GM18508 (cell line): ENCODE measurements around the gene ANO3.
"Not testable (repeated sequence)": the region's sequence is repeated elsewhere in the genome, so short reads cannot be mapped to it uniquely, and the experiment has no call there.

Experiments
- ATAC-seq: cut with Tn5 transposase; IDR thresholded peaks from one replicate; pipeline ENCODE4 v1.9.1; 2021; ENCODE audit warnings: moderate number of reproducible peaks; ENCODE audit not compliant: insufficient read depth, unreplicated experiment

The ANO3 gene

DNA sequence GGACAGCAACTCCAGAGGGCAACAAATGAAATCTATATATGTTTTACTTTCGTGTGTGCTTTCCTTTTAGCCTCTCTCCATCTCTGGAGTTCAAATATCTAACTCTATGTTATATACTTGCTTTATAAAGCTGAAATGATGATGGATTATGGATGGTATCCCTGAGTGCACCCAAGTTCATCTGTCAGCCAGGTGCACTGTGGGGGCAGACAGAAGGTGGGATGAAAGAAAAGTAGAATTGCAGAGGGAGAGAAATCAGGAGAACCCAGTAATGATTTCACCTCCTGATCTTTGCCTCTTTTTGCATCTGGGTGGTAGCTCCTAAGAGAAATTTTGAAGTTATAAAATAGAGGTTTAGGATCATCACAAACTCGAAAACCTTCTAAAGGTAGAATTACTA is 237.7 kb downstream of the ANO3 start:
- no peak for ATAC-seq

DNA sequence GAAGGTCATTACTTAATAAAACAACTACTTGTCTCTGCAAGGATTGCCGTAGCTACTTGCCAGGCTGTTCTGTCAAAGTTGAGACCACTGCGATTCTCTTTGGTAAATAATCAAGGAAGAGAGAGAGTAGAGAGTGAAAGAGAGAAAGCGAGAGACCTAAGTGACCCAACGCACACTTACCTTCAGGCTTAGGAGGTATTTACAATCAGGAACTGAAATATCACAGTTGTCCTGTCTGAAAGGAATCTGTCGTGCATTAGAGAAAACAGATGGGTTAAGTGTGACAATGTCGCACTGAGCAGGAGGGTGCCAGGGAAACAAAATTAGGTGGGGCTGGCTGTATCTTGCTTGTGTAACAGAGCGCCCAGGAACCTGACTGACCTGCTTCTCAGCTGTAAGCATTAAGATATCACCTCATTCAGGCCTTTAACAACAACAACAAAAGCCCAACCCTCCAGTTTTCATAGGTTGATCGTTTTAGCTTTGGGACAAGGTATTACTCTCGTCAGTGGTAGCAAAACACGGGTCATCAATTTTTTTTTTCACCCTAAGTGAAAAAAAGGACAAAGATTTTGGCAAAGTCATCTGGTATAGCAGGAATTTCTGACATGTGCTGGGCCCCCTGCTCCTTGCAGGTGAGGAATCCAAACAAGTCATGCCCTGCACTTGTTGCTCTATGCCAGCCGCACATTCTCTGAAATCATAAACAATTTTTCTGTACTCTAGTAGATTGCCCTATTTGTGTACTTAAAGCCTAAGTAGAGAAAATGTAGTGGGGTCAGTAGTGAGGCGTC is 240.1 kb downstream of the ANO3 start, which contains the start of gene MUC15:
Gene MUC15 (minus strand): TSS at position 403 of the 794 bp plus-strand sequence. CDS start 5,169 bp downstream, outside the sequence.
- no peak for ATAC-seq

DNA sequence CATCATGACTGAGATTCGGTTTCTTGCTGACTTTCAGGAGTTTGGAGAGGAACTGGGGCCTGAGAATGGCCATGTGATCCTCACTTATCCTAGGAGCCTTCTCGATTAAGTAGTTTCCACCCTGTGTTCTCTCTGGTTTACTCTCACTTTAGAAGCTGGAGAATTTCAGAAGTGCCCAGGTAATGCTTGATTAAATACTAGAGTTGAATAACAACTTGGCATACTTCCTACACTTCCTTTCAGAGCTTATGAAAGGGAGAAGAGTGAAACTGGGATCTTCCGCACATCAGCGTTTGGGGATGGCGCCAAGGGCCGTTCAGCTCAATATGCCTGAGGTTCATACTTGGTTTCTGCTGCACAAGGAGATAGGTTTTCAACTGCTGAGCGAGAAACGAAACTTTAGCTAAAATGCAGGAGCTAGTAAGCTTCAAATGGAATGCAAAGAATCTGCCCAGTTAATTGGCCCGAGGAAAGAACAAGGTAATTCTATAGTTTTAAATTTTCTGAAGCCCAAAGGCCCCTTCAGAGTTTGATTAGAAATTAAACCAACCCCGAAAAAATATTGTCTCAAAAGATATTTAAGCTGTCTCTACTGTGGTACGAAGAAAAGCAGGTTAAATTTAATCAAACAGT is 241.0 kb downstream of the ANO3 start:
- ATAC-seq: no peak

DNA sequence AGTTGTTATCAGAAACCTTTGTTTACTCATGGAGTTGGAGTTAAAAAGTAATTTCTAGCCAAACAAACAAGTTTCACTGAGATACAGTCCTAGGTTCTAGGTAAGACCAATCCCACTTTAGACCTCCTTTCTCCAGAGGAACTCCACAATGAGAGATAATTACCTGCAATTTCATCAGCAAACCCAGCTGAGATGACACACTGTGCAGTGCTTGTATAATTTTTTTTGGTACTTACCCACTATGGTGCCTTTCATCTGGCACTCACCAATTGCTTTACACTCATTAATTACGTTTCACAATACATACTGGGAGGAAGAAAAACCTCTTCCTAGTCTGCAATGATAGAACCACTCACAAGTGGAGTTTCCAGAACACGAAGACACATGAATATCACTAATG is 242.0 kb downstream of the ANO3 start:
- ATAC-seq: no peak

DNA sequence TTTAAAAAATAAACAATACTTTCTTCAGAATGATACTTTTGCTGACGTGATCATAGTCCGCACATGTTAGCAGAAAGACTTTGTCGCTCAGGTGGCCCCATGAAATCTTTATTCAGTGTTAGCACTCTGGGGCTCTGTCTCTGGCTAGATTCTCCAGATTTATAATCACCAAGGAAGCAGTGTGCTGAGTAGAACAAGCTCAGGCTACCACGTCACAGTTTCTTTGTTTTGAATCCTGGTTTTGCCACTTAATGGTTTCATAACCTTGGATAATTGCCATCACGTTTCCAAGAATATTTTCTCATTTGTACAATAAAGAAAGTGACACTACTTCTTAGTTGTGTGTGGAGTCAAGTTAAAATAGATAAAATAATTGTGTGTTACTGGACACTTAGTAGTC is 244.0 kb downstream of the ANO3 start:
- ATAC-seq: no peak

DNA sequence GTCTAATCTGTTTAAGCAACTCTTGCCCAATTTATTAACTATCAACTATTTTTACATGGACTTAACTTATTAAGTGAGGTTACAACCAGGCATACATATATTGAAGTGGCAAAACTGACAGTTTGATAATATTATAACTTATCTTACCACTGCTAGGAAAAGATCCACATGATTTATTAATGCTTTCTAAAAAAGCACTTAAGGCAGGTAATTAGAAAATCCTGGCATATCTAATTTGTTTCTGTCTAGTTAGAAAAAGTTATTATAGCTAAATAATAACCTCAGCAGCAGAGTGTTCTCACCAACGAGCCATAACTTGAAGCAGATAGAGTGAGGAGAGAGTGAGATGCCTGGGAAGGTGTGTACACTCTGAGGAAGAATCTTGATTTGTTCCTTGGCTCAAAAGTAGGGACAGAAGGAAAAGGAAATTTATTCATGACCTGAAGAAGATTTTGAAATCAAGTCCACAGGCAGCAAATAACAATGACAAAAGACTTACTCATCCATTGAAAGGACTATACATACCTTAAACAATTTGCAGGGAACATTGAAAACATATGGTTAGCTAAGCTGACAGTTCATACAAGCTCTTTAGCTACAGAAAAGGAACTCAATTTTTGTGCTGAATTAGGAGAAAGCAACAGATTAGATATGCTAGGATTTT is 247.2 kb downstream of the ANO3 start:
- no peak for ATAC-seq

DNA sequence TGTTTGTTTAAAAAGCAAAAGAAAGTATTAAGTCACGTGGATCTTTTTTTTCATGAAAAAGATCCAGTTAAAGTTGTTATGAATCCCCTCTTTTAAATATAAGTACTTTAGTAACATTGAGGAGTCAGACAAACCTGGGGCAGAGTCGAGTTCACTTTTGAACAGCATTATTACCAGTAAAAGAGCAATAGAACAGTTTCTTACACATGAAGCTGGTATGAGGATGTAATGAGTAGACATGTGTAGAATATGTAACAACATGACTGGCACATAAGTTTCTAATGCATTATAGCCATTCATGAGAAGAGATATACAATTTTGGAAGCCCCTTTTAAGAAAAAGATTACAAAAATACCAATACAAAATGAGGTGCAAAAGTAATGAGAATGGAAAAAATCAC is 247.8 kb downstream of the ANO3 start:
- ATAC-seq: no peak

DNA sequence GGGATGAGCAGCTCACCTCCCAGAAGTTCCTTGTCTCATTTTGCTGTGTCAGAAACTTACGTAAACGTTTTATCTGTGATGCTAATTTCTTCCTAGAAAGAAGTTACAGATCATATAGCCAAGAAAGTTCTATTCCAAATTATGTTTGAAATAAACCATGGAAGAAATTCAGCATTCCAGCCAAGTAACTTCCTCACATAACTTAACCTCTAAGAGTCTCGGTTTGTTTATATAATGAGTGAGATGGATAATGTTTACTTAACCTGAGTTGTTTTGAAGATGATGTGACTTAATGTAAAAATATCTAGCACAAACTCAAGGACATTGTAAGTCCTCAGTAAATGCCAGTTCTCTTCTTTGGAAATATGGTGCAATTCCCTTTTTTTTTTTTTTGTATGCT is 249.0 kb downstream of the ANO3 start:
- ATAC-seq: no peak

DNA sequence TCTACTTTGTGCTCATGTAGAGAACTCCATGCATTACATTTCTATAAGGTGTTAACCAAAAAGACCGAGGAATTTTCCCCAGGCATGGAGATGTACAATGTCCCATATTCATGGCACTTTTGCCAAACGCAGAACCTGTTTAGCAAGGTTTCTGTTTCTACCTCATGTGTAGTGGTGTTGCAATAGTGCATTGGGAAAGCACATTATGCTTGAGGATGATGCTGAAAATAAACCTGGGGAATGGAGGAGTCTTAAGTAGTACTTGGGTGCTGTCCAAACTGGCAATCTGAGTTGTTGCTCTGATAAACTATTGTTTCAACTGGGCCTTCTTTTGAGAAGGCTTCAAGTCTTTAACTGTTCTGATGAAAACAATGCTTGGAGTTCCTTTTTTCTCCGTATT is 251.6 kb downstream of the ANO3 start:
- ATAC-seq: no peak

DNA sequence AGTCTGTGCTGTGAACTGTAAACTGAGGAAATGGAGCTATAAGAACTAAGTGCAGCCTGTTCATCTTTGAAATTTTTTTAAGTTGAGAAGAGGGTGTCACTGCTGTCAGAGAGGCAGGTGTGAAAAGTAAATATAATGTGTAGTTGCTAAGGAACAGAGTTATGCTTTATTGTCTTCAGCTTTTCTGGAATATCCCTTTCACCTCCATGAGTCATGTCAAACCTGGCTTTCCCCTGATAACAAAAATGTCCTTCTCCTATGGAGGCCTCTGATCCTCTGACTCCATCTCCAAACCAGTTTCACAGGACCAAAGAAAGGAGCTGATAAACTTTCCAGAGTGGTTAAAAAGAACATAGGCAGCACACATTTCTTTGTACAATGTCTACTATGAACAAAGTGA is 252.9 kb downstream of the ANO3 start:
- no peak for ATAC-seq

DNA sequence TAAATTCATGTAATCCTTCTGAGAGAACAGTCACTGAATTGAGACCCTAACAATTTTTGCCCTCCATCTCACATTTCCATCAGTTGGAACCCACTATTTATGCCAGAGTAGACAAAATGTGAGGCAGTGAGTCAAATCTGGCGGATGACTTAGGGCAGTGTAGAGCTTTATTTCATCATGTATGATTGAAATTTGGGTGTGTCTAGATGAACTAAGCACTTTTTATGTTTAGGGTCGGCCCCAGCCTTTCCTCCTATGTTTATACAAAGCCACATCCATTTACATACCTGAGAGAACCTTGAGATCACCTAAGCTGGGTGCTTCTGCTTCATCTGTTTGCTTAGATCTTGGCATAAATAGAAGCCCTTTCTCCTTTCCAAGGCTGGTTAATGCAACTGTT is 255.1 kb downstream of the ANO3 start:
- no peak for ATAC-seq

DNA sequence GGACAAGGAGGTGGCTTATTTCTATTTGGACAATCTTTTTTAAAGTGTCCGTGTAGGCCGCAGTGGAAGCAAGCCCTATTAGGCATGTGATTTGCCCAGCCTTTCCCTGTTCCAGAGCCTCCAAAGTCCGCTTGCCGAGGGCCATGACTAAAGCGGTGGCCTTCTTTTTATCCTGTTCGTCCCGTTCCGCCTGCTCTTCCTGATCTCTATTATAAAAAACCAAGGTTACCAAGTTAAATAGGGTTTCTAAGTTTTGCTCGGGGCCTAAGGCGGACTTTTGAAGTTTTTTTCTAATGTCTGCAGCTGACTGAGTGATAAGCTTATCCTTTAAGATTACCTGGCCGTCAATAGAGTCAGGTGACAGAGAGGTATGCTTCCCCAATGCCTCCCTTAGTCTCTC is 261.8 kb downstream of the ANO3 start:
- no peak for ATAC-seq

DNA sequence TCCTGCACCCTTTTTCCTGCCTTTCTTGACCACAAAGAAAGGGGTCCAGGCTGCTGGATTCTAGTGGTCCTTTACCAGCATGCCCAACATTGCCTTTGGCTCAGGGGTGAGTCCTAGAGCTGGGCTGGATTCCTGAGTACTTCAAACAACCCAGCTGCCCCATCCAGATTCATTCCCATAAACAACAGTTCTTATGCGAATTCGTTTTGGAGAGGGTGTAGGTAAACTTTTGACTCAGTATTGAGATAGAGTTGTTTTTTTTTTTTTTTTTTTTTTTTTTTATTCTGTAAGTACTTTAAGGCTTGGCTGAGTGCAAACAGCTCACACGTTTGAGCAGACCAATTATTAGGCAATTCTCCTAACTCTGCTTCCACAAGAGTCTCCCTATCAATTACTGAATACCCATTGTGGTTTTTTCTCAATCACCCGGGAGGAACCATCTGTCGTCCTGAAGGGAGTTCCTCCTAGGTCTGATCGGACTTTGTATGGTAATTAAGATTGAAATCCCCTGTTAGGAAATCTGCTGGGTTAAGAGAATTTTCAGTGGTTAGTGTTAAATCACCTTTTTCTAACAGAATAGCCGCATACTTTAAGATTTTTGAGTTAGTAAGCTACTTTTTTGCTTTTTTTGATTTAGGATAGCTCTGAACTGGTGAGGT is 263.4 kb downstream of the ANO3 start:
- ATAC-seq: not testable (repeated sequence)

DNA sequence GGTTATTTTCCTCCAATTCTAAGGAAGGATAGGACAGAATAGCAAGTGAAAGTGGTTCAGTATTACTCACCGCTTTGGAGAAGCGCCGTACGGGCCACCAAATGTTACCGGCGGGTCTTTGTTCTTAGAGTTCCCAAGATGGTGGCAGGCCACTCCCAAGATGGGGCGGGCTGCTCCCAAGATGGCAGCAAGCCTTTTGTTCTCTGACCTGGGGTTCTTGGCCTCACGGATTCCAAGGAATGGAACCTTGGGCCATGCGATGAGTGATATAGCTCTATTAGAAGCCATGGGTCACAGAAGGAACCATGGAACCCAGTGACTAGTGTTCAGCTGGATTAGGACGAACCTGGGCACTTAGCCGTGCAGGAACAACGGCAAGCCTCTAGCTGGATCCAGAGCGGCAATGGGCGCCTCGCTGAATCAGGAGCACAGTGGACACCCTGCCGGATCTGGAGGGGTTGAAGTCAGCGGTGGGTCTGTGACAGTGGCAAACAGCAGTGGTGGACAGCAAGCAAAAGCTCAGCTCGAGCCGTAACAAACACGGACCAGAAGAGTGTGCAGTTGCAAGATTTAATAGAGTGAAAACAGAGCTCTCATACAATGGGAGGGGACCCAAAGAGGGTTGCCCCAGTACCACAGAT is 265.2 kb downstream of the ANO3 start:
- not testable (repeated sequence) for ATAC-seq

DNA sequence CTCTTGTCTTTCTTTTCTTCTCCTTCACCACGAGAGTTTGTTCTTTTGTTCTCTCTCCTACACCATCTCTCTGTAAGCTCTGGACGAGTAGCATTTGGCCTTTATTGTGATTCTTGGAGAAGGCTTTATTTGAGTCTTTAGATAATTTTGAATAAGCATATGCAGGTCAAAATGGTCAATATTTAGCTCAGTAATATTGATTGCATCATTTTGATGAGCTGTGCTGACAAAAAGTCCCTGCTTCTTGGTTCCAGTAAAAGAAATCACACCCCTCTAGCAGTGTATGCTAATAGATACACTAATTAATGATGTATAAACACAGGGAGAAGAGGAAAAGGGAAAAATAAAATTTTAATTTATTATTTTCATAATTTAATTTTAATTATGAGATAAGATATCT is 266.0 kb downstream of the ANO3 start:
- no peak for ATAC-seq

DNA sequence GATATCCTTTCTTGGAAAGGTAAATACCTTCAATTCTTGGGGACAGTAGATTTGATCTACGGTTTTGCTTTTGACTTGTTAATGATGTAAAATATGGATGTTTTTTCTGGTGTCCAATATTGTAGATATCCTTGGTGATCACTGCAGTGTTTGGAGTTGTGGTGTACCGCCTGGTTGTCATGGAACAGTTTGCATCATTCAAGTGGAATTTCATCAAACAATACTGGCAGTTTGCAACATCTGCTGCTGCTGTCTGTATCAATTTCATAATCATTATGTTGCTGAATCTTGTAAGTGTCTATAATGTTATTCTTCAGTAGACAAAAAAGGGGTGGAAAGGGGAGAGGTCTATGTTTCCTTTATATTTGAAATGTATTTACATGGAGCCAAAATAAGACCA is 267.5 kb downstream of the ANO3 start:
- no peak for ATAC-seq

DNA sequence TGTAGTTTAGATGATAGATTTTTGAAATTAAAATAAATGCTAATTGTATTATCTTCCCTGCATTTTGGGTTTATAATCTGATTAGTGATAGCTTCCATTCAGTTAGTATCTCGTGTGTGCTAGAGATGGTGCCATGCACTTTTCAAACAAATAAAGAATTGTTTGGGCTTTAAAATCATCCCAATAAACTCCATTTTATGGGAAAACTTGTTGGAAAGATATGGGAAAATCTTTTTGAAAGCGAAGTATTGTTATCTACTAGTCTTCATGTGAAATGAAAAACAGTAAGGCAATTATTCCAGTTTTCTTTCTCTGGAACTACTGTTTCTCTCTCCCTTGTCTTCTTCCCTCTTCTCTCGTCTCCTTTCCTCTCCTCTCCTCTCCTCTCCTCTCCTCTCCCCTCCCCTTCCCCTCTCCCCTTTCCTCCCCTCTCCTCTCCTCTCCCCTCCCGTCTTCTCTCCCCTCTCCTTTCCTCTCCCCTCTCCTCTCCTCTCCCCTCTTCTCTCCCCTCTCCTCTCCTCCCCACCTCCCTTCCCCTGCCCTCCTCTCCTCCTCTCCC is 268.0 kb downstream of the ANO3 start:
- no peak for ATAC-seq

DNA sequence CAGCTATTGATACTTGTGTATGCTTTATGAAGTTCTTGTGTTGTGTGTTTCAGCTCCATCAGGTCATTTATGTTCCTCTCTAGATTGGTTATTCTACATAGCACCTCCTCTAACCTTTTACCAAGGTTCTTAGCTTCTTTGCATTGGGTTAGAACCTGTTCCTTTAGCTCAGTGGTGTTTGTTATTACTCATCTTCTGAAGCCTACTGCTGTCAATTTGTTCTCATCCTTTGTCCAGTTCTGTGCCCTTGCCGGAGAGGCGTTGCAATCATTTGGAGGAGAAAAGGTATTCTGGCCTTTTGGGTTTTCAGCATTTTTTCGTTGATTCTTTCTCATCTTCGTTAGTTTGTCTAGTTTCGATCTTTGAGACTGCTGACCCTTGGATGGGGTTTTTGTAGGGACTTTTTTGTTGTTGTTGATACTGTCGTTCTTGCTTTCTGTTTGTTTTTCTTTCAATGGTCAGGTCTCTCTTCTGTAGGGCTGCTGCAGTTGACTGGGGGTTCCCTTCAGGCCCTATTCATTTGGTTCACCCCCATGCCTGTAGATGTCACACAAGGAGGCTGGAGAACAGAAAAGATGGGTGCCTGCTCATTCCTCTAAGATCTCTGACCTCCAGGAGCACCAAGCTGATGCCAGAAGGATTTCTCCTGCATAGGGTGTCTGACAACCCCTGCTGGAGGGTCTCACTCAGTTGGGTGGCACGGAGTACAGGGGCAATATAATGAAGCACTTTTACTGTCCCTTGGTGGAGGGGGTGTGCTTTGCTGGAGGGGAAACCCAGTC is 276.0 kb downstream of the ANO3 start:
- no peak for ATAC-seq

DNA sequence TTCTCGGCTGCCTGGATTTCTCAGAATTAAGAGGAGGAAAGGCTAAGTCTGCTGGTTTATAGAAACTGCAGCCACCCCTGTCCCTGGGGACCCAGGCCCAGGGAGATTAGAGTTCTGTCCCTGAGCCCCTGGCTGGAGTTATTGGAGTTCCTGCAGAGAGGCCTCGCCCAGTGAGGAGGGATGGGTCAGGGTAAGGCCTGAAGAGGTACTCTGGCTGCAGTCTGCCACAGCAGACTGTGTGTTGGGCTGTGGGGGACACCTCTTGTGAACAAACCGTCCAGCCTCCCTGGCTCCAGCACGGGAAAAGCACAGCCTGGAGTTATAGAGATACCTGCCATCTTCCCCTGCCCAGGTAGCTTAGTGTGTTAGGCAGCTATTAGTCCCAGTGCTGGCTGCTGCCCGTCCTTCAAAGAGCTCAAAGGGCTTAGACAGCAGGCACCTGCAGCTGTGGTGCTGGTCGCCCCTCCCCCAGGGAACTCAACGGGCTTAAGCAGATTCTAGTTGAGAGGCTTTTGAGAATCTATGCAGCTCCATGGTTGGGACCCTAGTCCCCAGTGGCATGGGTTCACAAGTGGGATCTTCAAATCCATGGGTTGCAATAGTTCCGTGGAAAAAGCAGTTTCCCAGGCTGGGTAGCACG is 276.7 kb downstream of the ANO3 start:
- no peak for ATAC-seq
